Spinal cord (tissue), 10 donors: ENCODE results near the gene KCNJ10. TPM values are rescaled to one million over a fixed set of nuclear protein-coding genes. Genes with fewer than 3 reads are reported as not detected.

Experiments used
- DNase-seq, 6 donors: peaks; one replicate each; pipeline versions ENCODE4 v3.0.0 to v3.0.0-alpha.2; 2013 to 2015; ENCODE audit warnings: low spot score in 6 of 6, low read depth in 4 of 6
- H3K27ac ChIP-seq: one replicate; pipeline ENCODE4 v1.5.1; 2013; ENCODE audit warnings: low read depth, low read length, control low read depth
- H3K27me3 ChIP-seq: one replicate; pipeline ENCODE4 v1.6.1; 2013; ENCODE audit warnings: low read length; ENCODE audit not compliant: control insufficient read depth, insufficient read depth
- H3K36me3 ChIP-seq: one replicate; pipeline ENCODE4 v1.6.1; 2013; ENCODE audit warnings: low read length; ENCODE audit not compliant: control insufficient read depth, insufficient read depth
- H3K4me1 ChIP-seq: one replicate; pipeline ENCODE4 v1.6.1; 2013; ENCODE audit warnings: low read length; ENCODE audit not compliant: control insufficient read depth, insufficient read depth
- H3K4me3 ChIP-seq: one replicate; pipeline ENCODE4 v1.5.1; 2013; ENCODE audit warnings: low read depth, low read length, control low read depth
- H3K9me3 ChIP-seq: one replicate; pipeline ENCODE4 v1.6.1; 2013; ENCODE audit warnings: low read length; ENCODE audit not compliant: control insufficient read depth, insufficient read depth
- whole genome bisulfite sequencing: methylation state at CpG from one replicate; pipeline ENCODE4 v1.1.5; 2013; ENCODE audit warnings: missing lambda C conversion rate; ENCODE audit not compliant: insufficient coverage; 5-methylcytosine and 5-hydroxymethylcytosine counted together
- polyA plus RNA-seq, 2 donors: library from polyadenylated mRNA; unstranded; fragments of 120-200 nt; gene quantifications; one replicate each; pipeline ENCODE4 v1.2.1, GENCODE V29; 2013; ENCODE audit not compliant: insufficient read length in 2 of 2
- total RNA-seq, 2 donors: library from RNA; depleted of rRNA in 1 of 2; stranded (reverse); fragments of 120-200 nt in 1 of 2; fragments of >200 nt in 1 of 2; gene quantifications; one replicate each; pipeline versions ENCODE4 v1.2.3 to v1.2.4, GENCODE V29; 2013 to 2014
- donor health status: healthy.

KCNJ10 gene
- total and polyA plus RNA-seq, 4 donors, result 14.9 to 81.6 (median 42.8) TPM

DNA sequence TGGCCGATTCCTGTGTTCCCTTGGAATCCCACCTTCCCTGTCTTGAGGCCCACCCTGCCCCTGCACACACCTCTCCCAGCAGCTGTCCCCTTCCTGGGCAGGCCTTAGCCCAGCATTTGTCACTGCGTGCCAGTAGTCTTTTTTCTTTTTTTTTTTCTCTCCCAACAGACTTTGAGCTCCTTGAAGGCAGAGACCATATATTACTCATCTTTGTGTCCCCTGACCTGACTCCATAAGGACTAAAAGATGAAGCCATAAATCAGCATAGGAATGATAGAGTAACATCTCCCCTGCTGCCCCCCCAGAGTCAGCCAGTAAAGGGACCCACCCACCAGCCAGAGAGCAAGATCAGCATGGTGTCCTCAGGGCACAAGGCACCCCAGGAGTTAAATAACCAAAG lies 65.5 kb downstream of the KCNJ10 start:
- Histone ChIP-seq H3K4me1 (no peaks in the 10 kb centered on the region), H3K36me3 (no peaks in the 10 kb centered on the region), H3K27me3 (no peaks in the 10 kb centered on the region), H3K9me3 (no peaks in the 10 kb centered on the region), H3K4me3 (no peak overlapping the region), H3K27ac (no peak overlapping the region)
- 75% methylated on average over 2 of the region's 2 CpGs for WGBS
- DNase-seq, result no peak

DNA sequence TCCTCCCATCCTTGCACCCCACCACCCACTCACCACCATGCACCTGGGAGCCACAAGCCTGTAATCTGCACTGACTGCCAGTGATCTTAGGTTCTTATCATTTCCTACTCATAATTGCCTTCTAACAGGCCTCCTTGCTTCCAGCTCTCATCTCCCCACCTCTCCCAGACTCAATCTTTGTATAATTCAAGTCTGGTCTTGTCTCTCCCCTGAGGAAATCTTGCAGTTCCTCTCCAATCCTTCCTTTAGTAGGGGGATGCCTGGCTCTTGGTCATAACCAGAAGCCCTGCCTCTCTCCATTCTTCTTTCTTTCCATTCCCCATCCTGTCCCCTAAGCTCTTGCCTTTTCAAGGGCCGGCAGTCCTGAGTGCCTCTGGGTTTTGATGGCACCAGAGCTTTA lies 66.0 kb downstream of the KCNJ10 start:
- H3K4me3 ChIP-seq, result no peak overlapping the region
- no peaks in the 10 kb centered on the region for H3K4me1 ChIP-seq
- no peaks in the 10 kb centered on the region for H3K36me3 ChIP-seq
- no peak for DNase-seq
- no peak overlapping the region for H3K27ac ChIP-seq
- no peaks in the 10 kb centered on the region for H3K27me3 ChIP-seq
- WGBS, result 62% methylated on average over 1 of the region's 1 CpG
- H3K9me3 ChIP-seq, result no peaks in the 10 kb centered on the region

DNA sequence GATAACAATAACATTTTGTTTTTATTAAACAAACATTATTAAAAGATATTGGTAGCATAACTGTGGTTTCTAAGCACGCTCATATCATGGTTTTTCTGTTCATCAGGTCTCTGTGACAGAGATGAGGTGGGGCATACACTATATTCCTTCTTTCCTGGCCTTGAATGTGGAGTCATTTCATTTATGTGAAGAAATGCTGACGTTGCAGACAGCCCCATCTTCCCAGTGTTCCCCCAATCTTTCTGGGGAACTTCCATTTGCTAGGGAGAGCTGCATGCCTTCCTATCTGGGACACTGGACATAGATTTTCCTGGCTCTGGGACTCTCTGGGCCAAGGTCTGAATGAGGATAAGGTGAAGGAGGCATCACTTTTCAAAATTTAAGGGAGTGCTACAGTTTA lies 68.5 kb downstream of the KCNJ10 start:
- DNase-seq, result no peak
- Histone ChIP-seq H3K9me3 (no peaks in the 10 kb centered on the region), H3K36me3 (no peaks in the 10 kb centered on the region), H3K4me3 (no peak overlapping the region), H3K27me3 (no peaks in the 10 kb centered on the region), H3K27ac (no peak overlapping the region), H3K4me1 (no peaks in the 10 kb centered on the region)
- WGBS, result 80% methylated on average over 1 of the region's 2 CpGs

DNA sequence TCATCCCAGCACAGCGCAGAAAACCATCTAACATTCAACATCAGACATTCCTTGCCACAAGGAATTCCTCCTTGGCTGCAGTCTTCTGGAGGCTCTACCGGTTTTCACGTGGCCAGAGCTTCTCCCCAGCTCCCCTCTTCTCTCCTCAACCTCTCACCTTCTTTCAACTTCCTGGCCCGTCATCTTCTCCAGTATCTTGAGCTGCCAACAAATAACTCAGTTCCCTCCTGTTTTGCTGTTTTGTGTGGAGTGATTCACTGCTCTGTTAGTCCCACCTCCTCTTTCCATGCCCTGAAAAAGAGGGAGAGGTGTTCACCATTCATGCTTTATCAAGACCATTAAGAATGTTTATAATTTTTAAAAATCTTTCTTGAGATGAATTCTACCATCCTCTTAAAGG lies 70.8 kb downstream of the KCNJ10 start:
- Histone ChIP-seq H3K27me3 (no peaks in the 10 kb centered on the region), H3K27ac (no peak overlapping the region), H3K4me3 (no peak overlapping the region), H3K9me3 (no peaks in the 10 kb centered on the region), H3K36me3 (no peaks in the 10 kb centered on the region), H3K4me1 (no peaks in the 10 kb centered on the region)
- WGBS, result 84% methylated on average over 3 of the region's 4 CpGs
- DNase-seq, result no peak

DNA sequence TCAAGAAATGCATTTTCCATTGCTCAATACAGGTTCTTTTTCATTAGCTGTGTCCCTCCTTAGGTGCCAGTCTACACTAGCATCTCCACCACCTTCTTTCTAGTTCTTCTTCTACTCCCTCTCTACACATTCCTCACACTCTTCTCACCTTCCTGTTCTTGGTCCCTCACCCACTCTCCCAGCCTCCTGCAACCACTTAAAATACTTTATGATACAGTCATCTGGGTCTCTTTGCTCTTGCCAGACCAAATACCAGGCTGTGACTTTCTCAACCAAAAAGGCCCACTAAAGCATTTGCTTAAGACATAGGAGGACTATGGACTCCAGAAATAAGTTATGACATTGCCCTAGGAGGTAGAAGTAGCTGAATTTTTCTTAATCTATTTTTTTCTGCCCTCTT lies 73.3 kb downstream of the KCNJ10 start:
- Histone ChIP-seq H3K4me1 (no peaks in the 10 kb centered on the region), H3K27ac (no peak overlapping the region), H3K9me3 (no peaks in the 10 kb centered on the region), H3K27me3 (no peaks in the 10 kb centered on the region), H3K4me3 (no peak overlapping the region), H3K36me3 (no peaks in the 10 kb centered on the region)
- no peak for DNase-seq

DNA sequence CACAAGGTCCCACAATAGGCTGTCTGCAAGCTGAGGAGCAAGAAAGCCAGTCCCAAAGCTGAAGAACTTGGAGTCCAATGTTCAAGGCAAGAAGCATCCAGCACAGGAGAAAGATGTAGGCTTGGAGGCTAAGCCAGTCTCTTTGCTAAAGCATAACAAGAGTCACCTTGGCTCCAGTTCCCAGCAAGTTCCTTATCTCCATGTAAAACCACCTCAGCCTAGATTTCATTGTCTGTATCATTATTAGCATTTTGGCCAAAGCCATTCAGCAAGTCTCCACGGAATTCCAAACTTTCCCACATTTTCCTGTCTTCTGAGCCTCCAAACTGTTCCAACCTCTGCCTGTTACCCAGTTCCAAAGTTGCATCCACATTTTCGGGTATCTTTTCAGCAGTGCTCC lies 75.1 kb downstream of the KCNJ10 start:
- Histone ChIP-seq H3K9me3 (no peaks in the 10 kb centered on the region), H3K36me3 (no peaks in the 10 kb centered on the region), H3K27me3 (no peaks in the 10 kb centered on the region), H3K4me1 (no peaks in the 10 kb centered on the region), H3K4me3 (no peak overlapping the region), H3K27ac (no peak overlapping the region)
- no peak for DNase-seq
- WGBS, result 80% methylated on average over 1 of the region's 2 CpGs

DNA sequence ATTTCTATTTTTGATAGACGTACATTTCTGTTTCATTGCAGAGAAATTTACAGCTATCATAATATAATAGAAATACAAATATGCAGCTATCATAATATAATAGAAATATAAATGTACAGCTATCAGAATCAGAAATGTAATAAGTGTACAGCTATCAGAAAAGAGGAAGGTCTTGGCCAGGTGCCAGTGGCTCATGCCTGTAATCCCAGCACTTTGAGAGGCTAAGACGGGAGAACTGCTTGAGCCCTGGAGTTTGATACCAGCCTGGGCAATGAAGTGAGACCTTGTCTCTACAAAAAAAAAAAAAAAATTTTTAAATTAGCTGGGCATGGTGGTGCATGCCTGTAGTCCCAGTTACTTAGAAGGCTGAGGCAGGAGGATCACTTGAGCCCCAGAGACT lies 76.0 kb downstream of the KCNJ10 start:
- no peak for DNase-seq
- no peaks in the 10 kb centered on the region for H3K4me1 ChIP-seq
- no peak overlapping the region for H3K4me3 ChIP-seq
- no peaks in the 10 kb centered on the region for H3K9me3 ChIP-seq
- H3K27me3 ChIP-seq, result no peaks in the 10 kb centered on the region
- 43% methylated on average over 1 of the region's 2 CpGs for WGBS
- no peaks in the 10 kb centered on the region for H3K36me3 ChIP-seq
- no peak overlapping the region for H3K27ac ChIP-seq

DNA sequence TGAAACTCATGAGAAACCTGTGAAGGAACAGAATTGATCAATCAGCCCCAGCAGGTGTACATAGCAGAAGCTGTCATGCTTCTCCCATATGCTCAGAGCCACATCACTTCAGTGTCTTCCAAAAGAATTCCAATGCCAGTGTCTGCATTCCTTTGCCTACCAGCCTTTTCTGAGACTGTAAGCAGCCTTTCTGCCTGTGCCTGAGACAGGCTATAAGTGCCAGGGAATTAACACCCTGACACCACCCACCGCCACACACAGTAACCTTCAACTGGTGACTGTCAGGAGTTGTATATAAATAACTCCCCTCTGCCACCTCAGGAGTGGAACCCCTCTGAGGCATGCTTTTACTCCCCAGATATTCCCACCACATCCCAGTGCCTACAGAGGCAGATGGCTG lies 77.8 kb downstream of the KCNJ10 start:
- no peak overlapping the region for H3K27ac ChIP-seq
- no CpG with 5 or more reads among the region's 1 CpG for WGBS
- H3K27me3 ChIP-seq, result no peaks in the 10 kb centered on the region
- H3K4me3 ChIP-seq, result no peak overlapping the region
- no peaks in the 10 kb centered on the region for H3K9me3 ChIP-seq
- peak in 2 of 6 donors; percentile 12 to 51 for DNase-seq
- H3K4me1 ChIP-seq, result no peaks in the 10 kb centered on the region
- H3K36me3 ChIP-seq, result no peaks in the 10 kb centered on the region

DNA sequence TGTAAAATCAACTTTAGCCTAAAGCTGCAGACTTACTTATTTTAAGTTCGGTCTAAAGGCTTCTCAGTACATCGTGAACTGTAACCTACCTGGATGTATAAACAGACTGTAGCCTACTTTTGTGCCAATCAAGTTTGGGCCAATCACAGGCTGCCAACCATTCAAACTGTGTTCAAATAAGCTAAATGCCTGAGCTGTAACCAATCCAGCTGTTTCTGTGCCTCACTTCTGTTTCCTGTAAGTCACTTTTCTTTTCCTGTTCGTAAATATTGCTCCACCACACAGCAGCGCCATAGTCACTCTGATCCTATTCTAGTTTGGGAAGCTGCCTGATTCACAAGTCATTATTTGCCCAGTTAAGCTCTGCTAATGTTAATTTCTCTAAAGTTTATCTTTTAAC lies 78.4 kb downstream of the KCNJ10 start:
- no peaks in the 10 kb centered on the region for H3K9me3 ChIP-seq
- 75% methylated on average over 2 of the region's 4 CpGs for WGBS
- H3K4me1 ChIP-seq, result no peaks in the 10 kb centered on the region
- H3K4me3 ChIP-seq, result no peak overlapping the region
- H3K27me3 ChIP-seq, result no peaks in the 10 kb centered on the region
- DNase-seq, result no peak
- no peaks in the 10 kb centered on the region for H3K36me3 ChIP-seq
- H3K27ac ChIP-seq, result no peak overlapping the region

DNA sequence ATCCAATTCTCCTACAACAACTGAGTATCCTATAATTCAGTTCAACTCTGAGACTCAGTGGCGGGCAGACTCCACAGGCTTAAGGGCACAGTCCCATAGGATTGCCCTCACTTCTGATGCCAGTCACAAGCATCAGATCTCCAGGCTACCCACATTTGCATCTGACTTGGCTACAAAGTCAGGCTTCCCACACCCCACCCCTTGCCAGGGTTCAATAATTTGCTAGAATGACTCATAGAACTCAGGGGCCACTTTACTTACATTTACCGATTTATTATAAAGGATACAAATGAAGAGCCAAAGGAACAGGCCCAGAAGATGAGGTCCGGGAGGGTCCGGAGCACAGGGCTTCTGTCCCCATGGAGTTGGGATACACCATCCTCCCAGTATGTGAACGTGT lies 80.0 kb downstream of the KCNJ10 start:
- DNase-seq, result no peak
- no peaks in the 10 kb centered on the region for H3K4me1 ChIP-seq
- WGBS, result 100% methylated on average over 4 of the region's 5 CpGs
- no peak overlapping the region for H3K4me3 ChIP-seq
- no peaks in the 10 kb centered on the region for H3K27me3 ChIP-seq
- H3K9me3 ChIP-seq, result no peaks in the 10 kb centered on the region
- no peaks in the 10 kb centered on the region for H3K36me3 ChIP-seq
- H3K27ac ChIP-seq, result no peak overlapping the region
